Uterus (tissue), 2 donors: Measurements from ENCODE around the gene LRPPRC.

Source experiments
- CTCF ChIP-seq, 4 experiments: fragments of 200-600 bp in 2 of 4; fragments of 450-650 bp in 2 of 4; sonication (generic) in 2 of 4; IDR thresholded peaks; one replicate each; pipeline ENCODE4 v1.5.1; 2016 to 2019; ENCODE audit warnings: antibody characterized with exemption in 4 of 4, mild to moderate bottlenecking in 2 of 4, moderate library complexity in 1 of 4
- POLR2A ChIP-seq, 2 donors: fragments of 450-650 bp; IDR thresholded peaks; one replicate each; pipeline ENCODE4 v1.6.1; 2016; ENCODE audit warnings: antibody characterized with exemption in 2 of 2, mild to moderate bottlenecking in 1 of 2, moderate library complexity in 1 of 2

GRCh38 chr2:43898134-43898837, 97.5 kb downstream of the LRPPRC start:
- no peak for TF ChIP-seq POLR2A (IDR thresholded peaks at IDR 0.05)
- no peak for TF ChIP-seq CTCF (IDR thresholded peaks at IDR 0.05)
